BJ (cell line): ENCODE measurements around the gene RNF145. TPM values are rescaled to one million over a fixed set of nuclear protein-coding genes. Genes with fewer than 3 reads are reported as not detected.

ENCODE experiments used
- CTCF ChIA-PET: fragments of 350-600 bp; formaldehyde crosslinking; extraction: SDS; loops from one replicate; lab custom pipeline; 2021; ENCODE audit warnings: antibody characterized with exemption, inconsistent platforms; lab: Yijun Ruan, JAX
- POLR2A ChIA-PET: fragments of 300-600 bp; sonication (Branson Sonifier 250); formaldehyde crosslinking; extraction: SDS; loops from one replicate; lab custom pipeline; 2021; ENCODE audit warnings: antibody characterized with exemption; lab: Charles Lee
- DNase-seq: peaks from one replicate; pipeline ENCODE4 v3.0.0-alpha.2; 2011; ENCODE audit warnings: low read depth
- H3K27me3 ChIP-seq: 2 replicates; pipeline ENCODE4 v1.6.0; 2011; ENCODE audit warnings: low read length; ENCODE audit not compliant: control insufficient read depth, insufficient read depth
- H3K36me3 ChIP-seq: 2 replicates; pipeline ENCODE4 v1.5.1; 2011; ENCODE audit warnings: low read length; ENCODE audit not compliant: control insufficient read depth, insufficient read depth
- H3K4me3 ChIP-seq: 2 replicates; pipeline ENCODE4 v1.5.1; 2011; ENCODE audit warnings: low read depth, mild to moderate bottlenecking, control low read depth, low read length
- polyA plus RNA-seq: library from polyadenylated mRNA; depleted of rRNA; stranded (reverse); fragments of >200 nt; gene quantifications from 2 replicates; pipeline ENCODE4 v1.2.3, GENCODE V29; 2011
- TF ChIP-seq, protein P1 (sequence below): IDR thresholded peaks from 2 replicates; pipeline ENCODE4 v1.5.1; 2011; ENCODE audit warnings: low read depth, mild to moderate bottlenecking, control low read depth, inconsistent platforms, low read length, moderate library complexity; ENCODE audit not compliant: insufficient read depth

Gene RNF145
- polyA plus RNA-seq, 1 experiment = 27.9 TPM

DNA sequence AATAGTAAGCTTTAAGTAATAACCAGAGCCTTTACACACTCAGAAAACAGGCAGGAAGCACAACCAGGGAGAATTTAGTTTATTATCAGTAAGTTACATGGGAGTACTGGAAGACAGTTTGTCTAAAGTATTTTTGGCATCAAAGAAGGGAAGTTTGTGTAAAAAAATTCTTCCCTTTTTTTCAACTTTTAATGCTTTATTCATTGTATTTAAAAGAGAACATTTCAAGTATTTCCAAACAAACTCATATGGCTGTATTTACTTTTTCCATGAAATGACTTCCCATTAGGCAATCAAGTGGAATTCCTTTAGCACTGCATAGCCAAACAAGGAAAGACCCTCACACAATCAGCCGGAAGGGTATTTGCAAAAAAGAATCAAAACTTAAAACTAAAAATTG is 26.7 kb downstream of the RNF145 start:
- H3K36me3 ChIP-seq = peaks cover 2% of the 10 kb centered on the region; the same call in 1 of the 2 replicates
- ChIA-PET CTCF (no interaction called here), POLR2A (no interaction called here)
- DNase-seq = peak; percentile 43
- H3K27me3 ChIP-seq = no peaks in the 10 kb centered on the region
- H3K4me3 ChIP-seq = no peak overlapping the region
- TF ChIP-seq, protein P1, sequence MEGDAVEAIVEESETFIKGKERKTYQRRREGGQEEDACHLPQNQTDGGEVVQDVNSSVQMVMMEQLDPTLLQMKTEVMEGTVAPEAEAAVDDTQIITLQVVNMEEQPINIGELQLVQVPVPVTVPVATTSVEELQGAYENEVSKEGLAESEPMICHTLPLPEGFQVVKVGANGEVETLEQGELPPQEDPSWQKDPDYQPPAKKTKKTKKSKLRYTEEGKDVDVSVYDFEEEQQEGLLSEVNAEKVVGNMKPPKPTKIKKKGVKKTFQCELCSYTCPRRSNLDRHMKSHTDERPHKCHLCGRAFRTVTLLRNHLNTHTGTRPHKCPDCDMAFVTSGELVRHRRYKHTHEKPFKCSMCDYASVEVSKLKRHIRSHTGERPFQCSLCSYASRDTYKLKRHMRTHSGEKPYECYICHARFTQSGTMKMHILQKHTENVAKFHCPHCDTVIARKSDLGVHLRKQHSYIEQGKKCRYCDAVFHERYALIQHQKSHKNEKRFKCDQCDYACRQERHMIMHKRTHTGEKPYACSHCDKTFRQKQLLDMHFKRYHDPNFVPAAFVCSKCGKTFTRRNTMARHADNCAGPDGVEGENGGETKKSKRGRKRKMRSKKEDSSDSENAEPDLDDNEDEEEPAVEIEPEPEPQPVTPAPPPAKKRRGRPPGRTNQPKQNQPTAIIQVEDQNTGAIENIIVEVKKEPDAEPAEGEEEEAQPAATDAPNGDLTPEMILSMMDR = no peak

DNA sequence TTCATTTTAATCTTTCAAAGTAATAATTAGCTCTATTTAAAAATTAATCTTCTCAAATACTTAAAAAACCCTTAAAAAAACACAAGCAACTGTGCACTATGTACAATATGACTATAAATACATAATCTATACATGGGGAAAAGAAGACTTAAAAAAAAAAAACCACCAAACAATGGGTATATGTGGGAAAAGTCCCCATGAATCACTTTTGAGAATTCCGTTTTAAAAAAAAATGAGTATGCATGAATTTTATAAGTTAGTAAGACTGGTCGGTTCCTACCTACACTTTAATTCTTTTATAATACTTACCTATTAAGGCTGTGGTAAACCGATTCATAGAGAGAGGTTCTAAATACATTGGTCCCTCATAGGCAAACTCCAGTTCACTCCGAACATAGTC is 27.7 kb downstream of the RNF145 start:
- Histone ChIP-seq H3K4me3 (no peak overlapping the region), H3K27me3 (no peaks in the 10 kb centered on the region), H3K36me3 (peaks cover 2% of the 10 kb centered on the region; the same call in 1 of the 2 replicates)
- no peak for DNase-seq
- ChIA-PET POLR2A (no interaction called here), CTCF (no interaction called here)
- TF ChIP-seq, protein P1 = no peak

DNA sequence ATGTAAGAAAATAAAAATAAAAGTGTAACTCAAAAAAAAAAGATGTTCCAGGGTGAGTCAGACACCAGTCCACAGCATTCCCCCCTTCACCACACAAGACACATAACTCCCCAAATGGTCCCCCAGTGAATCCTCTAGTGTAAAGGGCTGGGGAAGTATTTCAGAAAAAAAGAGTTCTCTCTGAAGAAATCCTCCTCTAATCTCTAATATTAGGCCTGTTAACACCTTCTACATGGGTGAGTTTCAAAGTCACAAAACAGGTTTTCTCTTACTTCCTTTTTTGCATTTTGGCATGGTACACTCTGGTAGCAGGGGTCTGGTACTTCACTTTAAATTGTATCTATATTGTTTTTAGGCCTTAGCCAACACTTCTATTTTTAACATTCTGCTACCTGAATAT is 28.2 kb downstream of the RNF145 start:
- Histone ChIP-seq H3K4me3 (no peak overlapping the region), H3K27me3 (no peaks in the 10 kb centered on the region), H3K36me3 (peaks cover 2% of the 10 kb centered on the region; the same call in 1 of the 2 replicates)
- ChIA-PET CTCF (no interaction called here), POLR2A (no interaction called here)
- no peak for DNase-seq
- TF ChIP-seq, protein P1 = no peak

DNA sequence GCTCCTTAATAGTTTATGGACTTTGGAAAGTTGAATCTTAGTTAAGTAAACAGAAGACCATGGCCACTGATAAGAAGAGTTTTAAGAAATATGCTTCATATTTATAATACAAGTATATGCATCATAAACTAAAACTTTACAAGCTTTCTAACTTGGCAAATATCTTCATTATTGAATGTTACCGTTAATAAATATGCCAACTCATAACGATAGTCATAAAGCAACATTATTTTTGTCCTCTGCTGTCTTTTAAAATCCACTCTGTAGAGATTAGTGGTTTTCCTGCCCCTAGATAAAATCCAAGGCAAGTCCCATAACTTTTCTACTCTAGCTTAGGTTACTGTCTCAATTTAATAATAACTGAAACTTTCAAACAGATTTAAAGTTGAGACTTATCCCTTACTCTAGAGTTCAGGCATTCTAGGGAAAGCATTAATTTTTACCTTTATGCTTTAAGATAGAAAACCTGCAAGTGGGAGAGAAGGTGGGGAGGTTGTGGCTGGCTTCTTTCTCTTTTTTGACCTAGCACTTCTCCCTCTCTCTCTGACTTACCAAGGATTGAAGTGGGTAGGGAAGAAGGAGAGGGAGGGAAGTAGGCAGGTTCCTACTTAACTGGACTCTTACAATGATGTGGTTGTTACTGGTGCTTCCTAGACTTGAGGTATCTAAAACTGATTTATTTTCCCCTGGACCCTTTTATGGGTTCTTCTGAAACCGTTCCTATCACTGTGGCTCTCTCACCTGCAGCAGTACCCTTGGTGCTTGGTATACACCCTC is 29.6 kb downstream of the RNF145 start:
- H3K36me3 ChIP-seq = peaks cover 2% of the 10 kb centered on the region; the same call in 1 of the 2 replicates
- H3K4me3 ChIP-seq = no peak overlapping the region
- CTCF ChIA-PET = no interaction called here

DNA sequence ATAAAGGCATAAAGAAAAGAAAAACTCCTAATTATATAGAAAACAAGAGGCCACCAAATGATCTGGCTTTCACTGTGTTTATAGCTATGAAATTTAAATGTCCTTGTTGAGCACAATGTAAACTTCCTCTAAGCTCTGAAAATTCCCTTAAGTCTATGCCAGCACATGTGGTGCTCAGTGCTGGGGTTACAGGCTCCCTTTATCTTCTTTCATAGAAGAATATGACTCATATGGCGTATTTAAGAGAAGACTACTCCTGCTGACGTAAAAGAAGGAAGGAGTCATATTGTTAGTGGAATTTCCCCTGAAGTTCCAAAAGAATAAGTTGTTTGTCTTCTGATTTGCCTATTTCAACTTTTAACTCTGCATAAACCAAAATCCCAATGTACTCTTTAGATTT is 30.4 kb downstream of the RNF145 start:
- H3K4me3 ChIP-seq = no peak overlapping the region
- ChIA-PET POLR2A (no interaction called here), CTCF (no interaction called here)
- peaks cover 2% of the 10 kb centered on the region; the same call in 1 of the 2 replicates for H3K36me3 ChIP-seq
- DNase-seq = peak; percentile 85
- TF ChIP-seq, protein P1 = no peak
- no peaks in the 10 kb centered on the region for H3K27me3 ChIP-seq

More for the DNA sequence above, 29.6 kb downstream of the RNF145 start:
- TF ChIP-seq, protein P1 = no peak
- H3K27me3 ChIP-seq = no peaks in the 10 kb centered on the region
- DNase-seq = no peak
- POLR2A ChIA-PET = no interaction called here
